SK-N-MC (cell line): ENCODE results near the gene PIF1.

Experiments used
- EZH2 ChIP-seq: fragments of 200-600 bp; sonication (generic); IDR thresholded peaks from one replicate; pipeline ENCODE4 v1.6.1; 2017; ENCODE audit warnings: antibody characterized with exemption
- POLR2AphosphoS5 ChIP-seq: IDR thresholded peaks from 2 replicates; pipeline ENCODE4 v1.6.1; 2012; ENCODE audit warnings: mild to moderate bottlenecking, low read depth, low read length, borderline replicate concordance

- TF ChIP-seq EZH2 (no peak), POLR2AphosphoS5 (no peak)
These were observed 32.7 kb upstream of the PIF1 start for GRCh38 chr15:64858021-64858575.
